ENCODE measurements around the gene SKOR1.

- no peak for TF ChIP-seq CTCF (IDR thresholded peaks at IDR 0.05)
- TF ChIP-seq POLR2A (IDR thresholded peaks at IDR 0.05) = no peak
Measured at GRCh38 chr15:67822537-67823313, 2.6 kb upstream of the SKOR1 start.
